DND-41 (cell line): Measurements from ENCODE around the gene VIPR1.

Experiments used
- EZH2 ChIP-seq: IDR thresholded peaks from 3 replicates; pipeline ENCODE4 v1.6.1; 2012; ENCODE audit warnings: borderline replicate concordance, low read depth, mild to moderate bottlenecking, moderate library complexity, low read length, inconsistent platforms; ENCODE audit not compliant: severe bottlenecking
- TF ChIP-seq, protein P1 (sequence below): IDR thresholded peaks from 2 replicates; pipeline ENCODE4 v1.5.1; 2012; ENCODE audit warnings: borderline replicate concordance, low read length, moderate library complexity, mild to moderate bottlenecking; ENCODE audit not compliant: poor library complexity, severe bottlenecking; ENCODE audit errors: extremely low read depth

DNA sequence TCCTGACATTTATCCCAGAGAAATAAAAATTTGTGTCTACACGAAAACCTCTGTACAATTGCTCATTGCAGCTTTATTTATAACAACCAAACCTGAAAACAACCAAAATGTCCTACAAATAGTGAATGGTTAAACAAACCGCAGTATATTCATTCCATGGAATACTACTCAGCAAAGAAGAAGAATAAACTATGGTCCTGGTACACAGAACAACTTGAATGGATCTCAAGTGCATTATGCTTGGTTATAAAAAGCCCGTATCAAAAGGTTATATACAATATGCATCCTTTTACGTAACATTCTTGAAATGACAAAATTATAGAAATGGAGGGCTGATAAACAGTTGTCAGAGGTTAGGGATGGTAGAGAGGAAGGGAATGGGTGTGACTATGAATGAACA is 75.6 kb downstream of the VIPR1 start:
- no peak for TF ChIP-seq EZH2
- TF ChIP-seq, protein P1, sequence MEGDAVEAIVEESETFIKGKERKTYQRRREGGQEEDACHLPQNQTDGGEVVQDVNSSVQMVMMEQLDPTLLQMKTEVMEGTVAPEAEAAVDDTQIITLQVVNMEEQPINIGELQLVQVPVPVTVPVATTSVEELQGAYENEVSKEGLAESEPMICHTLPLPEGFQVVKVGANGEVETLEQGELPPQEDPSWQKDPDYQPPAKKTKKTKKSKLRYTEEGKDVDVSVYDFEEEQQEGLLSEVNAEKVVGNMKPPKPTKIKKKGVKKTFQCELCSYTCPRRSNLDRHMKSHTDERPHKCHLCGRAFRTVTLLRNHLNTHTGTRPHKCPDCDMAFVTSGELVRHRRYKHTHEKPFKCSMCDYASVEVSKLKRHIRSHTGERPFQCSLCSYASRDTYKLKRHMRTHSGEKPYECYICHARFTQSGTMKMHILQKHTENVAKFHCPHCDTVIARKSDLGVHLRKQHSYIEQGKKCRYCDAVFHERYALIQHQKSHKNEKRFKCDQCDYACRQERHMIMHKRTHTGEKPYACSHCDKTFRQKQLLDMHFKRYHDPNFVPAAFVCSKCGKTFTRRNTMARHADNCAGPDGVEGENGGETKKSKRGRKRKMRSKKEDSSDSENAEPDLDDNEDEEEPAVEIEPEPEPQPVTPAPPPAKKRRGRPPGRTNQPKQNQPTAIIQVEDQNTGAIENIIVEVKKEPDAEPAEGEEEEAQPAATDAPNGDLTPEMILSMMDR = no peak
